ENCODE results near the gene P2RY12. TPM values are rescaled to one million over a fixed set of nuclear protein-coding genes. Genes with fewer than 3 reads are reported as not detected.

P2RY12 gene
- total RNA-seq, 2 donors from 2014 or later = not detected

- Mint-ChIP-seq H3K27me3 (ENCODE audit: insufficient read depth) (no peaks in the 10 kb centered on the region), H3K4me1 (no peaks in the 10 kb centered on the region), H3K9me3 (no peaks in the 10 kb centered on the region), H3K27ac (no peak overlapping the region), H3K4me3 (no peak overlapping the region), H3K36me3 (ENCODE audit: low read depth) (peaks cover 12% of the 10 kb centered on the region)
- 91 to 100% methylated on average over 4 to 9 of the region's 9 CpGs for WGBS, 2 experiments (ENCODE audit: insufficient coverage in 1 of 2, insufficient read length in 1 of 2)
- DNase-seq = no peak
- Histone ChIP-seq H3K36me3 (ENCODE audit: control insufficient read depth, insufficient read depth, low read length) (peaks cover 3% of the 10 kb centered on the region), H3K9me3 (ENCODE audit: control insufficient read depth, low read length) (no peaks in the 10 kb centered on the region), H3K27me3 (ENCODE audit: control insufficient read depth, insufficient read depth, low read length, poor library complexity, severe bottlenecking) (no peaks in the 10 kb centered on the region), H3K4me3 (ENCODE audit: low read length) (no peak overlapping the region), H3K4me1 (ENCODE audit: control insufficient read depth, insufficient read depth, low read length) (no peaks in the 10 kb centered on the region), H3K27ac (ENCODE audit: low read depth, low read length) (no peak overlapping the region), H3K9ac (ENCODE audit: extremely low read depth, low read length, poor library complexity, severe bottlenecking) (no peak overlapping the region)
- TF ChIP-seq CTCF (conservative IDR thresholded peaks at IDR 0.05) = no peak
These were observed 26.5 kb upstream of the P2RY12 start for GRCh38 chr3:151410891-151411559.

- peaks cover 3% of the 10 kb centered on the region for H3K36me3 ChIP-seq (ENCODE audit: control insufficient read depth, insufficient read depth, low read length)
- WGBS, 2 experiments (ENCODE audit: insufficient coverage in 1 of 2, insufficient read length in 1 of 2) = 95% methylated on average over 2 of the region's 2 CpGs; no CpG with 5 or more reads in 1 of the 2 experiments
- Mint-ChIP-seq H3K9me3 (no peaks in the 10 kb centered on the region), H3K27me3 (ENCODE audit: insufficient read depth) (no peaks in the 10 kb centered on the region), H3K27ac (no peak overlapping the region), H3K4me1 (no peaks in the 10 kb centered on the region), H3K36me3 (ENCODE audit: low read depth) (peaks cover 3% of the 10 kb centered on the region), H3K4me3 (no peak overlapping the region)
- DNase-seq = no peak
- H3K4me3 ChIP-seq (ENCODE audit: low read length) = no peak overlapping the region
- H3K4me1 ChIP-seq (ENCODE audit: control insufficient read depth, insufficient read depth, low read length) = no peaks in the 10 kb centered on the region
- H3K9me3 ChIP-seq (ENCODE audit: control insufficient read depth, low read length) = no peaks in the 10 kb centered on the region
- no peak overlapping the region for H3K27ac ChIP-seq (ENCODE audit: low read depth, low read length)
- no peak for TF ChIP-seq CTCF (conservative IDR thresholded peaks at IDR 0.05)
- no peaks in the 10 kb centered on the region for H3K27me3 ChIP-seq (ENCODE audit: control insufficient read depth, insufficient read depth, low read length, poor library complexity, severe bottlenecking)
- no peak overlapping the region for H3K9ac ChIP-seq (ENCODE audit: extremely low read depth, low read length, poor library complexity, severe bottlenecking)
These were observed 23.4 kb upstream of the P2RY12 start for GRCh38 chr3:151407928-151408327.

- H3K27me3 Mint-ChIP-seq (ENCODE audit: insufficient read depth) = no peaks in the 10 kb centered on the region
- H3K4me1 ChIP-seq (ENCODE audit: control insufficient read depth, insufficient read depth, low read length) = no peaks in the 10 kb centered on the region
- H3K27ac ChIP-seq (ENCODE audit: low read depth, low read length) = no peak overlapping the region
- H3K9me3 Mint-ChIP-seq = no peaks in the 10 kb centered on the region
- no peaks in the 10 kb centered on the region for H3K9me3 ChIP-seq (ENCODE audit: control insufficient read depth, low read length)
- no peaks in the 10 kb centered on the region for H3K36me3 ChIP-seq (ENCODE audit: control insufficient read depth, insufficient read depth, low read length)
- 89% methylated on average over 1 of the region's 1 CpG; no CpG with 5 or more reads in 1 of the 2 experiments for WGBS, 2 experiments (ENCODE audit: insufficient coverage in 1 of 2, insufficient read length in 1 of 2)
- H3K4me1 Mint-ChIP-seq = peaks cover 5% of the 10 kb centered on the region
- no peak for TF ChIP-seq CTCF (conservative IDR thresholded peaks at IDR 0.05)
- no peaks in the 10 kb centered on the region for H3K27me3 ChIP-seq (ENCODE audit: control insufficient read depth, insufficient read depth, low read length, poor library complexity, severe bottlenecking)
- H3K27ac Mint-ChIP-seq = no peak overlapping the region
- H3K4me3 Mint-ChIP-seq = no peak overlapping the region
- H3K36me3 Mint-ChIP-seq (ENCODE audit: low read depth) = no peaks in the 10 kb centered on the region
- no peak overlapping the region for H3K9ac ChIP-seq (ENCODE audit: extremely low read depth, low read length, poor library complexity, severe bottlenecking)
- no peak for DNase-seq
- H3K4me3 ChIP-seq (ENCODE audit: low read length) = no peak overlapping the region
These were observed 19.8 kb upstream of the P2RY12 start for GRCh38 chr3:151404316-151404715.

Measured in endodermal cell (in vitro differentiated cells).